ENCODE results near the gene DSP. TPM values are rescaled to one million over a fixed set of nuclear protein-coding genes. Genes with fewer than 3 reads are reported as not detected.

DSP gene
- total and polyA plus RNA-seq, 2 of the 13 experiments (the other 11 are each of a cell fraction or from before 2014, with no cell fraction given), result 89.8 to 117 TPM

- no peak for TF ChIP-seq DBP (CRISPR knock-in tag; IDR thresholded peaks at IDR 0.05; ENCODE audit: not compliant biosample characterization)
Observed at GRCh38 chr6:7532232-7532631, 9.2 kb upstream of the DSP start (continued).

GRCh38 chr6:7532821-7533220, 8.7 kb upstream of the DSP start:
- ATAC-seq (no peak), DNase-seq (ENCODE audit: low spot score) (no peak), FAIRE-seq (no peak)
- in situ Hi-C loops (cut with HindIII; ENCODE audit: extremely low pct_ligation_motif_present, low pct_unique_long_range_greater_than_20kb) (no loop called here), intact Hi-C loops (cut with micrococcal nuclease; ENCODE audit: unreplicated experiment) (no loop called here)
- H3K27ac ChIP-seq (ENCODE audit: extremely low read length, insufficient read depth, low read length), result no peak overlapping the region
- no peaks in the 10 kb centered on the region for H4K20me1 ChIP-seq (ENCODE audit: insufficient read depth, low read length)
- POLR2A ChIA-PET, result no interaction called here
- peaks cover 0 to 25% of the 10 kb centered on the region in 2 experiments; a peak in 4 of 5 replicates for H3K27me3 ChIP-seq (ENCODE audit: control insufficient read depth in 1 of 2, insufficient read depth in 2 of 2, low read length in 2 of 2)
- peaks cover 6% of the 10 kb centered on the region for H3K4me1 ChIP-seq (ENCODE audit: insufficient read depth, low read length)
- 36% methylated on average over 8 of the region's 8 CpGs for WGBS (ENCODE audit: low lambda C conversion rate)
- no TSS peak for BruUV-seq (replicated peaks)
- no peaks in the 10 kb centered on the region for H3K79me2 ChIP-seq (ENCODE audit: insufficient read depth, low read length)
- no peak overlapping the region for H2AFZ ChIP-seq (ENCODE audit: low read length)
- no peak overlapping the region for H3K9ac ChIP-seq (ENCODE audit: insufficient read depth, low read depth, low read length)
- H3K36me3 ChIP-seq (replicated peaks in 1 of 2; ENCODE audit: control insufficient read depth in 1 of 2, insufficient read depth in 2 of 2, low read length in 2 of 2), result no peaks in the 10 kb centered on the region
- CTCF ChIA-PET (ENCODE audit: low intra/inter-chr PET ratio, low total read pairs), result no interaction called here
- no peak overlapping the region for H3K4me3 ChIP-seq (replicated peaks in 1 of 3; ENCODE audit: insufficient read depth in 1 of 3, low read depth in 2 of 3, low read length in 3 of 3)
- no peak overlapping the region for H3K4me2 ChIP-seq (ENCODE audit: low read depth, low read length)
- no peaks in the 10 kb centered on the region for H3K9me3 ChIP-seq (ENCODE audit: low read length)
- TF ChIP-seq MTERF4 (CRISPR knock-in tag; IDR thresholded peaks at IDR 0.05), result no peak
- TF ChIP-seq MIXL1 (CRISPR knock-in tag; IDR thresholded peaks at IDR 0.05), result no peak
- no peak for TF ChIP-seq TP53 (CRISPR knock-in tag; conservative IDR thresholded peaks at IDR 0.05)
- no peak for TF ChIP-seq IRF1 (CRISPR knock-in tag; IDR thresholded peaks at IDR 0.05; ENCODE audit: low read depth)
- TF ChIP-seq ZNF891 (CRISPR knock-in tag; IDR thresholded peaks at IDR 0.05), result no peak
- TF ChIP-seq ARID5B (CRISPR knock-in tag; IDR thresholded peaks at IDR 0.05), result no peak
- TF ChIP-seq MEIS1 (CRISPR knock-in tag; IDR thresholded peaks at IDR 0.05; ENCODE audit: borderline replicate concordance), result no peak
- TF ChIP-seq ZNF788 (CRISPR knock-in tag; IDR thresholded peaks at IDR 0.05; ENCODE audit: borderline replicate concordance), result no peak
- no peak for TF ChIP-seq ZNF790 (CRISPR knock-in tag; IDR thresholded peaks at IDR 0.05; ENCODE audit: borderline replicate concordance)
